K562 (cell line): Measurements from ENCODE around the gene SASH3. TPM values are rescaled to one million over a fixed set of nuclear protein-coding genes. Genes with fewer than 3 reads are reported as not detected.

ENCODE experiments used
- CBFB ChIP-seq: sonication (generic); formaldehyde crosslinking; IDR thresholded peaks from 2 replicates; pipeline ENCODE4 v1.4.0; 2020; ENCODE audit warnings: mild to moderate bottlenecking, missing genetic modification reagents
- FOSL1 ChIP-seq: fragments of 200-800 bp; sonication (Bioruptor generic); conservative IDR thresholded peaks from 2 replicates; pipeline ENCODE4 v1.6.1; 2016; ENCODE audit warnings: missing genetic modification characterization, missing compliant biosample characterization
- GATA2 ChIP-seq: sonication (generic); formaldehyde crosslinking; IDR thresholded peaks from 2 replicates; pipeline ENCODE4 v1.4.0; 2020; ENCODE audit warnings: mild to moderate bottlenecking, missing genetic modification reagents
- RBFOX2 ChIP-seq: fragments of 200-400 bp; formaldehyde crosslinking; IDR thresholded peaks from 2 replicates; pipeline ENCODE4 v1.6.1; 2017; ENCODE audit warnings: low read depth, mild to moderate bottlenecking, low read length, moderate library complexity
- SIN3A ChIP-seq, 2 experiments: fragments of 150-350 bp in 1 of 2; IDR thresholded peaks; 2 replicates each; pipeline ENCODE4 v1.6.1; 2011 to 2016; ENCODE audit warnings: borderline replicate concordance in 2 of 2, low read depth in 2 of 2, low read length in 2 of 2, mild to moderate bottlenecking in 2 of 2, moderate library complexity in 2 of 2; ENCODE audit not compliant: control insufficient read depth in 1 of 2
- TRIM28 ChIP-seq: fragments of 450-650 bp; IDR thresholded peaks from 2 replicates; pipeline ENCODE4 v1.6.1; 2017
- ZFP30 ChIP-seq: fragments of 250-450 bp; sonication (Bioruptor Pico); IDR thresholded peaks from 2 replicates; pipeline ENCODE4 v1.8.0; 2022; ENCODE audit warnings: moderate library complexity, mild to moderate bottlenecking, inconsistent platforms, borderline replicate concordance
- ZNF75A ChIP-seq: fragments of 450-650 bp; formaldehyde crosslinking; IDR thresholded peaks from 2 replicates; pipeline ENCODE4 v1.4.0; 2020; ENCODE audit warnings: mild to moderate bottlenecking
- ZNF79 ChIP-seq: fragments of 250-450 bp; sonication (Bioruptor Pico); IDR thresholded peaks from 2 replicates; pipeline ENCODE4 v1.4.0; 2020; ENCODE audit warnings: low read depth, mild to moderate bottlenecking, moderate library complexity
- polyA plus RNA-seq, 8 experiments: library from polyadenylated mRNA; depleted of rRNA in 4 of 8; stranded (reverse) in 5 of 8; unstranded in 3 of 8; fragments of >200 nt; fragmentation: Nextera tagmentation in 2 of 8; fragmentation: Illumina TruSeq in 1 of 8; extraction: Ambion mirVana in 2 of 8; extraction: Trizol in 1 of 8; gene quantifications; 2 replicates each; pipeline versions ENCODE4 v1.2.1 to v1.2.3, GENCODE V29; 2011 to 2014; ENCODE audit warnings: inconsistent platforms in 1 of 8, missing spikeins in 1 of 8
- total RNA-seq, 7 experiments: library from RNA; depleted of rRNA in 6 of 7; stranded (reverse); fragments of >200 nt in 6 of 7; fragmentation: Illumina TruSeq in 2 of 7; extraction: Trizol in 2 of 7; gene quantifications; 2 replicates each; pipeline versions ENCODE4 v1.2.1 to v1.2.3, GENCODE V29; 2011 to 2021; ENCODE audit warnings: low replicate concordance in 1 of 7
- TF ChIP-seq, protein P1 (sequence below), 3 experiments: fragments of 200-800 bp in 1 of 3; fragments of 250-450 bp in 1 of 3; fragments of 450-650 bp in 1 of 3; sonication (Bioruptor Pico) in 1 of 3; sonication (Bioruptor generic) in 1 of 3; formaldehyde crosslinking in 1 of 3; IDR thresholded peaks; 2 replicates each; pipeline versions ENCODE4 v1.6.1 to v1.8.0; 2016 to 2022; ENCODE audit warnings: mild to moderate bottlenecking in 2 of 3, missing genetic modification characterization in 2 of 3, missing compliant biosample characterization in 1 of 3, moderate library complexity in 1 of 3
- TF ChIP-seq, protein P2 (sequence below): sonication (generic); formaldehyde crosslinking; IDR thresholded peaks from 2 replicates; pipeline ENCODE4 v1.8.0; 2022; ENCODE audit warnings: mild to moderate bottlenecking, missing genetic modification reagents
- TF ChIP-seq, protein P3 (sequence below), 2 experiments: IDR thresholded peaks; 2 replicates each; pipeline ENCODE4 v1.6.1; 2011; ENCODE audit warnings: borderline replicate concordance in 1 of 2, control low read depth in 1 of 2, low read depth in 1 of 2, low read length in 1 of 2, mild to moderate bottlenecking in 1 of 2, mixed read lengths in 1 of 2, moderate library complexity in 1 of 2; ENCODE audit not compliant: insufficient read depth in 1 of 2, insufficient read length in 1 of 2, poor library complexity in 1 of 2, severe bottlenecking in 1 of 2; ENCODE audit errors: extremely low read depth in 1 of 2
- TF ChIP-seq, protein P4 (sequence below): fragments of 200-800 bp; sonication (Bioruptor generic); IDR thresholded peaks from 2 replicates; pipeline ENCODE4 v1.6.1; 2016; ENCODE audit warnings: missing genetic modification characterization, missing compliant biosample characterization

Gene SASH3
- total and polyA plus RNA-seq, 9 of the 15 experiments (the other 6 are each of a cell fraction or from before 2014, with no cell fraction given), result 0.03 to 0.72 (median 0.08) TPM

DNA sequence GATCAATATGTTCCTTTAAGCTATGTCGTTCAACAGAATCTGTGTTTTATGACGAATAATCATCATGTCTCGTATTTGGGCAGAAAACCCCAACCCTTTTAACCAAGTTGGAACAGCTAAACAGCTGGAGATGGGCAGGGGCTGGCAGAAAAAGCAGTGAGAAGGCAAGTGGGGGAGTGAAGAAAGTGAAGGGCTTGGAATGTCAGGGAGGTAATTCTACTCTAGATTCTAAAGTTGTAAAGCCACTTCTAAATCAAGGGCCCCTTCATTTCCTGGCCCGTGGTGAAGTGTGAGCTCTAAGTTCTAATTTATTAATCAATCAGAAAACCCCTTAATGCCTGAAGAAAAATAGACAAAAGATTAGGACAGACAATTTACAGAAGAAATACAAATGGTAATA lies 20.4 kb downstream of the SASH3 start (continued):
- TF ChIP-seq ZNF75A (CRISPR knock-in tag) (no peak), FOSL1 (tag) (no peak), SIN3A (IDR thresholded peaks at IDR 0.05; ENCODE audit: borderline replicate concordance in 2 of 2, control insufficient read depth in 1 of 2, low read depth in 2 of 2, low read length in 2 of 2) (no peak), CBFB (CRISPR knock-in tag) (no peak), TRIM28 (no peak), ZFP30 (CRISPR knock-in tag) (no peak), ZNF79 (CRISPR knock-in tag) (no peak), GATA2 (CRISPR knock-in tag) (no peak), RBFOX2 (no peak)
- TF ChIP-seq, protein P1, sequence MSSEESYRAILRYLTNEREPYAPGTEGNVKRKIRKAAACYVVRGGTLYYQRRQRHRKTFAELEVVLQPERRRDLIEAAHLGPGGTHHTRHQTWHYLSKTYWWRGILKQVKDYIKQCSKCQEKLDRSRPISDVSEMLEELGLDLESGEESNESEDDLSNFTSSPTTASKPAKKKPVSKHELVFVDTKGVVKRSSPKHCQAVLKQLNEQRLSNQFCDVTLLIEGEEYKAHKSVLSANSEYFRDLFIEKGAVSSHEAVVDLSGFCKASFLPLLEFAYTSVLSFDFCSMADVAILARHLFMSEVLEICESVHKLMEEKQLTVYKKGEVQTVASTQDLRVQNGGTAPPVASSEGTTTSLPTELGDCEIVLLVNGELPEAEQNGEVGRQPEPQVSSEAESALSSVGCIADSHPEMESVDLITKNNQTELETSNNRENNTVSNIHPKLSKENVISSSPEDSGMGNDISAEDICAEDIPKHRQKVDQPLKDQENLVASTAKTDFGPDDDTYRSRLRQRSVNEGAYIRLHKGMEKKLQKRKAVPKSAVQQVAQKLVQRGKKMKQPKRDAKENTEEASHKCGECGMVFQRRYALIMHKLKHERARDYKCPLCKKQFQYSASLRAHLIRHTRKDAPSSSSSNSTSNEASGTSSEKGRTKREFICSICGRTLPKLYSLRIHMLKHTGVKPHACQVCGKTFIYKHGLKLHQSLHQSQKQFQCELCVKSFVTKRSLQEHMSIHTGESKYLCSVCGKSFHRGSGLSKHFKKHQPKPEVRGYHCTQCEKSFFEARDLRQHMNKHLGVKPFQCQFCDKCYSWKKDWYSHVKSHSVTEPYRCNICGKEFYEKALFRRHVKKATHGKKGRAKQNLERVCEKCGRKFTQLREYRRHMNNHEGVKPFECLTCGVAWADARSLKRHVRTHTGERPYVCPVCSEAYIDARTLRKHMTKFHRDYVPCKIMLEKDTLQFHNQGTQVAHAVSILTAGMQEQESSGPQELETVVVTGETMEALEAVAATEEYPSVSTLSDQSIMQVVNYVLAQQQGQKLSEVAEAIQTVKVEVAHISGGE (CRISPR knock-in tag; IDR thresholded peaks at IDR 0.05), result no peak
- TF ChIP-seq, protein P2, sequence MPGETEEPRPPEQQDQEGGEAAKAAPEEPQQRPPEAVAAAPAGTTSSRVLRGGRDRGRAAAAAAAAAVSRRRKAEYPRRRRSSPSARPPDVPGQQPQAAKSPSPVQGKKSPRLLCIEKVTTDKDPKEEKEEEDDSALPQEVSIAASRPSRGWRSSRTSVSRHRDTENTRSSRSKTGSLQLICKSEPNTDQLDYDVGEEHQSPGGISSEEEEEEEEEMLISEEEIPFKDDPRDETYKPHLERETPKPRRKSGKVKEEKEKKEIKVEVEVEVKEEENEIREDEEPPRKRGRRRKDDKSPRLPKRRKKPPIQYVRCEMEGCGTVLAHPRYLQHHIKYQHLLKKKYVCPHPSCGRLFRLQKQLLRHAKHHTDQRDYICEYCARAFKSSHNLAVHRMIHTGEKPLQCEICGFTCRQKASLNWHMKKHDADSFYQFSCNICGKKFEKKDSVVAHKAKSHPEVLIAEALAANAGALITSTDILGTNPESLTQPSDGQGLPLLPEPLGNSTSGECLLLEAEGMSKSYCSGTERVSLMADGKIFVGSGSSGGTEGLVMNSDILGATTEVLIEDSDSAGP, result no peak
- TF ChIP-seq, protein P3, sequence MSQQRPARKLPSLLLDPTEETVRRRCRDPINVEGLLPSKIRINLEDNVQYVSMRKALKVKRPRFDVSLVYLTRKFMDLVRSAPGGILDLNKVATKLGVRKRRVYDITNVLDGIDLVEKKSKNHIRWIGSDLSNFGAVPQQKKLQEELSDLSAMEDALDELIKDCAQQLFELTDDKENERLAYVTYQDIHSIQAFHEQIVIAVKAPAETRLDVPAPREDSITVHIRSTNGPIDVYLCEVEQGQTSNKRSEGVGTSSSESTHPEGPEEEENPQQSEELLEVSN (IDR thresholded peaks at IDR 0.05; ENCODE audit: borderline replicate concordance in 1 of 2, extremely low read depth in 1 of 2, insufficient read depth in 1 of 2, insufficient read length in 1 of 2, low read depth in 1 of 2, low read length in 1 of 2, poor library complexity in 1 of 2, severe bottlenecking in 1 of 2), result no peak
- TF ChIP-seq, protein P4, sequence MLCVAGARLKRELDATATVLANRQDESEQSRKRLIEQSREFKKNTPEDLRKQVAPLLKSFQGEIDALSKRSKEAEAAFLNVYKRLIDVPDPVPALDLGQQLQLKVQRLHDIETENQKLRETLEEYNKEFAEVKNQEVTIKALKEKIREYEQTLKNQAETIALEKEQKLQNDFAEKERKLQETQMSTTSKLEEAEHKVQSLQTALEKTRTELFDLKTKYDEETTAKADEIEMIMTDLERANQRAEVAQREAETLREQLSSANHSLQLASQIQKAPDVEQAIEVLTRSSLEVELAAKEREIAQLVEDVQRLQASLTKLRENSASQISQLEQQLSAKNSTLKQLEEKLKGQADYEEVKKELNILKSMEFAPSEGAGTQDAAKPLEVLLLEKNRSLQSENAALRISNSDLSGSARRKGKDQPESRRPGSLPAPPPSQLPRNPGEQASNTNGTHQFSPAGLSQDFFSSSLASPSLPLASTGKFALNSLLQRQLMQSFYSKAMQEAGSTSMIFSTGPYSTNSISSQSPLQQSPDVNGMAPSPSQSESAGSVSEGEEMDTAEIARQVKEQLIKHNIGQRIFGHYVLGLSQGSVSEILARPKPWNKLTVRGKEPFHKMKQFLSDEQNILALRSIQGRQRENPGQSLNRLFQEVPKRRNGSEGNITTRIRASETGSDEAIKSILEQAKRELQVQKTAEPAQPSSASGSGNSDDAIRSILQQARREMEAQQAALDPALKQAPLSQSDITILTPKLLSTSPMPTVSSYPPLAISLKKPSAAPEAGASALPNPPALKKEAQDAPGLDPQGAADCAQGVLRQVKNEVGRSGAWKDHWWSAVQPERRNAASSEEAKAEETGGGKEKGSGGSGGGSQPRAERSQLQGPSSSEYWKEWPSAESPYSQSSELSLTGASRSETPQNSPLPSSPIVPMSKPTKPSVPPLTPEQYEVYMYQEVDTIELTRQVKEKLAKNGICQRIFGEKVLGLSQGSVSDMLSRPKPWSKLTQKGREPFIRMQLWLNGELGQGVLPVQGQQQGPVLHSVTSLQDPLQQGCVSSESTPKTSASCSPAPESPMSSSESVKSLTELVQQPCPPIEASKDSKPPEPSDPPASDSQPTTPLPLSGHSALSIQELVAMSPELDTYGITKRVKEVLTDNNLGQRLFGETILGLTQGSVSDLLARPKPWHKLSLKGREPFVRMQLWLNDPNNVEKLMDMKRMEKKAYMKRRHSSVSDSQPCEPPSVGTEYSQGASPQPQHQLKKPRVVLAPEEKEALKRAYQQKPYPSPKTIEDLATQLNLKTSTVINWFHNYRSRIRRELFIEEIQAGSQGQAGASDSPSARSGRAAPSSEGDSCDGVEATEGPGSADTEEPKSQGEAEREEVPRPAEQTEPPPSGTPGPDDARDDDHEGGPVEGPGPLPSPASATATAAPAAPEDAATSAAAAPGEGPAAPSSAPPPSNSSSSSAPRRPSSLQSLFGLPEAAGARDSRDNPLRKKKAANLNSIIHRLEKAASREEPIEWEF (CRISPR knock-in tag), result no peak
